ENCODE results near the gene GRIP1. TPM values are rescaled to one million over a fixed set of nuclear protein-coding genes. Genes with fewer than 3 reads are reported as not detected.

GRIP1 gene
- total and polyA plus RNA-seq, 2 donors (not counting 3 experiments of a cell fraction or from before 2014, with no cell fraction given), result 0.04 to 0.69 TPM

GRCh38 chr12:66531766-66532165, 147.1 kb downstream of the GRIP1 start:
- no peak overlapping the region for H3K27ac ChIP-seq (ENCODE audit: insufficient read depth, low read depth, low read length)
- H3K4me1 ChIP-seq (ENCODE audit: control insufficient read depth, extremely low read depth, insufficient read depth, low read length), result peaks cover 8% of the 10 kb centered on the region
- no TSS peak for BruUV-seq (replicated peaks)
- intact Hi-C loops (cut with micrococcal nuclease) (no loop called here), dilution Hi-C loops (cut with MboI; ENCODE audit: extremely low pct_ligation_motif_present, low sequenced_read_pairs) (no loop called here)
- no peak overlapping the region for H3K9ac ChIP-seq (replicated peaks; ENCODE audit: extremely low read depth, insufficient read depth, low read length)
- DNase-seq (ENCODE audit: low read depth, low spot score), result no peak
- H4K20me1 ChIP-seq (replicated peaks; ENCODE audit: control insufficient read depth, extremely low read depth, insufficient read depth, low read length), result no peaks in the 10 kb centered on the region
- H3K4me3 ChIP-seq (replicated peaks in 1 of 3; ENCODE audit: insufficient read depth in 1 of 3, low read depth in 1 of 3, low read length in 3 of 3), result no peak overlapping the region
- H3K9me1 ChIP-seq (replicated peaks; ENCODE audit: control insufficient read depth, extremely low read depth, insufficient read depth, low read length), result no peaks in the 10 kb centered on the region
- no peak overlapping the region for H3K4me2 ChIP-seq (ENCODE audit: insufficient read depth, low read length)
- no peak for FAIRE-seq
- H3K36me3 ChIP-seq (ENCODE audit: control insufficient read depth in 2 of 2, extremely low read depth in 1 of 2, insufficient read depth in 2 of 2, low read length in 2 of 2), result no peaks in the 10 kb centered on the region
- CTCF ChIA-PET, result interaction anchor here (1.4 kb wide), 1 partner anchor 262 kb away, joined by 4 read pairs; no protein-coding TSS in a partner anchor
- no peaks in the 10 kb centered on the region for H3K79me2 ChIP-seq (ENCODE audit: control insufficient read depth, insufficient read depth, low read length)
- no peak for TF ChIP-seq JUN (IDR thresholded peaks at IDR 0.05; ENCODE audit: borderline replicate concordance, insufficient read depth, insufficient read length, low read depth)
- no peak for TF ChIP-seq POLR2AphosphoS5 (IDR thresholded peaks at IDR 0.05; ENCODE audit: insufficient read depth, low read depth, low read length)
- TF ChIP-seq CTCF (IDR thresholded peaks at IDR 0.05; ENCODE audit: extremely low read depth in 1 of 2, insufficient read depth in 1 of 2, low read depth in 1 of 2, low read length in 2 of 2), result no peak
- TF ChIP-seq GATA2 (IDR thresholded peaks at IDR 0.05; ENCODE audit: insufficient read depth, insufficient read length, low read depth, low read length), result no peak
- TF ChIP-seq, protein P1, sequence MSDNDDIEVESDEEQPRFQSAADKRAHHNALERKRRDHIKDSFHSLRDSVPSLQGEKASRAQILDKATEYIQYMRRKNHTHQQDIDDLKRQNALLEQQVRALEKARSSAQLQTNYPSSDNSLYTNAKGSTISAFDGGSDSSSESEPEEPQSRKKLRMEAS (IDR thresholded peaks at IDR 0.05; ENCODE audit: insufficient read depth, insufficient read length), result no peak
- no peak for TF ChIP-seq EZH2 (IDR thresholded peaks at IDR 0.05; ENCODE audit: borderline replicate concordance, low read depth, low read length, severe bottlenecking)
- no peak for TF ChIP-seq FOS (IDR thresholded peaks at IDR 0.05; ENCODE audit: borderline replicate concordance, insufficient read depth, low read length)
- TF ChIP-seq POLR2A (IDR thresholded peaks at IDR 0.05; ENCODE audit: low read depth, low read length), result no peak
- no peak for TF ChIP-seq MYC (IDR thresholded peaks at IDR 0.05; ENCODE audit: low read depth, low read length)
- no peaks in the 10 kb centered on the region for H3K9me3 ChIP-seq (replicated peaks; ENCODE audit: control insufficient read depth, insufficient read depth, low read length)
- peaks cover 0 to 3% of the 10 kb centered on the region in 2 experiments for H3K27me3 ChIP-seq (ENCODE audit: control insufficient read depth in 2 of 2, insufficient read depth in 2 of 2, low read length in 2 of 2)
- no peak overlapping the region for H2AFZ ChIP-seq (ENCODE audit: low read depth, low read length)
- POLR2A ChIA-PET, result no interaction called here

Measured in endothelial cell of umbilical vein (primary cell).